Body of pancreas (tissue), 4 donors: Measurements from ENCODE around the gene UNC119B.
A peak's percentile ranks its signal among the peaks of the same experiment; 100 is the strongest.

Experiments used
- POLR2A ChIP-seq, 3 donors: fragments of 450-650 bp; IDR thresholded peaks; one replicate each; pipeline ENCODE4 v1.6.1; 2016; ENCODE audit warnings: antibody characterized with exemption in 3 of 3, mild to moderate bottlenecking in 2 of 3
- TF ChIP-seq, protein P1 (sequence below), 7 experiments: fragments of 450-650 bp in 4 of 7; fragments of 200-600 bp in 3 of 7; sonication (generic) in 3 of 7; IDR thresholded peaks; one replicate each; pipeline ENCODE4 v1.5.1; 2016 to 2019; ENCODE audit warnings: antibody characterized with exemption in 7 of 7

DNA sequence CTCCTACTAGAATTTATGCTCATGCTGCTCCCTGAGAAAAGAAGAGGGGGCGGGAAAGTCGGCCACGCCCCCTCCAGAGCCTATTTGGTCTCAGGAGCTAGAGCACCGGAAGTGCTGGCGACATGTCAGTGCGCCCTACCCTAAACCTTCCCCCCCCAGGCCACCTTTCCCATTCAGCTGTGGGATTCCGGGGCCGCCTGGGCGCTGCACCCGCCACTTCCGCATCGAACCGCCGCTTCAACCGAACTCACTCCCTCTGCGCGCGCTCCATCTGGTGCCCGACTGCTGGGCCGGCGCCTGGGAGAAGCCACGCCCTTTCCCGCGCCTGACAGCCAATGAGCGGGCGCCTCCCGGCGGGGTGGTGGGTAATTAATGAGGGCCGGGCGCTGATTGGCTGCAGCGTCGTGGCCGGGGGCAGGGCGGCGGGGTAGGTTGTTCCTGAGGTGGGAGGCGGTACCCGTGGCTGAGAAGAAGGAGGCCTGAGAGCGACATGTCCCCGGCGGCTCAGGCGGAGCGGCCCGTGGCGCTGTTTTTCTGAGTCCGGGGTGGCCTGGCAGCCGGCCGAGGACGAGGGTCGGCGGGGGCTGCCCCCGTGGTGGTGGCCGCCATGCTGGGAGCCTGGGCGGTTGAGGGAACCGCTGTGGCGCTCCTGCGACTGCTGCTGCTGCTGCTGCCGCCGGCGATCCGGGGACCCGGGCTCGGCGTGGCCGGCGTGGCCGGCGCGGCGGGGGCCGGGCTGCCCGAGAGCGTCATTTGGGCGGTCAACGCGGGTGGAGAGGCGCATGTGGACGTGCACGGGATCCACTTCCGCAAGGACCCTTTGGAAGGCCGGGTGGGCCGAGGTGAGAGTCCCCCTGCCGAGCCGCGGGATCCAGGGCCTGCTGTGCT, 23.3 kb upstream of the UNC119B start, which contains the start of gene MLEC:
- TF ChIP-seq, protein P1, sequence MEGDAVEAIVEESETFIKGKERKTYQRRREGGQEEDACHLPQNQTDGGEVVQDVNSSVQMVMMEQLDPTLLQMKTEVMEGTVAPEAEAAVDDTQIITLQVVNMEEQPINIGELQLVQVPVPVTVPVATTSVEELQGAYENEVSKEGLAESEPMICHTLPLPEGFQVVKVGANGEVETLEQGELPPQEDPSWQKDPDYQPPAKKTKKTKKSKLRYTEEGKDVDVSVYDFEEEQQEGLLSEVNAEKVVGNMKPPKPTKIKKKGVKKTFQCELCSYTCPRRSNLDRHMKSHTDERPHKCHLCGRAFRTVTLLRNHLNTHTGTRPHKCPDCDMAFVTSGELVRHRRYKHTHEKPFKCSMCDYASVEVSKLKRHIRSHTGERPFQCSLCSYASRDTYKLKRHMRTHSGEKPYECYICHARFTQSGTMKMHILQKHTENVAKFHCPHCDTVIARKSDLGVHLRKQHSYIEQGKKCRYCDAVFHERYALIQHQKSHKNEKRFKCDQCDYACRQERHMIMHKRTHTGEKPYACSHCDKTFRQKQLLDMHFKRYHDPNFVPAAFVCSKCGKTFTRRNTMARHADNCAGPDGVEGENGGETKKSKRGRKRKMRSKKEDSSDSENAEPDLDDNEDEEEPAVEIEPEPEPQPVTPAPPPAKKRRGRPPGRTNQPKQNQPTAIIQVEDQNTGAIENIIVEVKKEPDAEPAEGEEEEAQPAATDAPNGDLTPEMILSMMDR (IDR thresholded peaks at IDR 0.05), result peak in 1 of 7 experiments; percentile 22
- peak; percentile 81 to 89 (median 83) for TF ChIP-seq POLR2A (IDR thresholded peaks at IDR 0.05)
